Measurements from ENCODE around the gene LAMP2.
A peak's percentile ranks its signal among the peaks of the same experiment; 100 is the strongest.
"Not testable (repeated sequence)": the region's sequence is repeated elsewhere in the genome, so short reads cannot be mapped to it uniquely, and the experiment has no call there.

The LAMP2 gene

GRCh38 chrX:120468825-120469525 lies at the start of gene LAMP2:
Gene LAMP2, minus strand, starts transcription at chrX:120469296. Its CDS starts 127 bp downstream, at chrX:120469169.
- DNase-seq (ENCODE audit: low read depth, low spot score): peak; percentile 45

DNA sequence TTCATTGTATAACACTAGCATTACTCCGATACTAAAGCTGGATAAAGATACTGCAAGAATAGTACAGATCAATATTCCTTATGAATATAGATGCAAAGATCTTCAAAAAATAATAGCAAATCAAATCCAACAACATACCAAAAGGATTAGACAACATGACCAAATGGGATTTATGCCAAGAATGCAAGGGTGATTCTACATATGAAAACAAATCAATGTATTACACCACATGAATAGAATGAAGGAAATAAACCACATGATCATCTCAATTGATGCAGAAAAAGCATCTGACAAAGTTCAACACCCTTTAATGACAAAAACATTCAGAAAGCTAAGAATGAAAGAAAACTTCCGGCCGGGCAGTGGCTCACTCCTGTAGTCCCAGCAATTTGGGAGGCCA lies 48.8 kb upstream of the LAMP2 start:
- no peak for DNase-seq (ENCODE audit: low read depth, low spot score)

GRCh38 chrX:120514236-120514635 lies 45.1 kb upstream of the LAMP2 start:
- peak; percentile 17 for DNase-seq (ENCODE audit: low read depth, low spot score)

- no peak for DNase-seq (ENCODE audit: low read depth, low spot score)
Observed at GRCh38 chrX:120512627-120513026, 43.5 kb upstream of the LAMP2 start.

DNA sequence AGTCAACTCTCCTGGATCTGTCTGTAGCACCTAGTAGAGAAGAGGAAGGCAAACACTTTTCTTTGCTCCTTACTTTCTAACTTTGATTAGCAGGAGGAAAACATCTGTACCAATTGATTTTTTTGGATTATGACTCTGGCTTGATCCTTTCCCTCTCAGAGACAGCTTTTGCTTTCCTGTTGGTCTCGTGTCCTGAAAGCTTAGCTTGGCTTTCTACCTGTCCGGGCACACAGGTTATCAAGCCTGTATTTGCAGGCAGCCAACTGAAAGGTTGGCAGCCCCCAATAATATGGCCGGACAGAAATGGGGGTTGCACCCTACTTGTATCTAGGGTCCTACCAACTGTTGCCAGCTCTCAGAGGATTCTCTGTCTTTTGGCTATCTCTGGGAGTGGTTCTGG lies 43.1 kb upstream of the LAMP2 start:
- DNase-seq (ENCODE audit: low read depth, low spot score): no peak

GRCh38 chrX:120504569-120504968 lies 35.5 kb upstream of the LAMP2 start:
- no peak for DNase-seq (ENCODE audit: low read depth, low spot score)

GRCh38 chrX:120499301-120500072 lies 30.4 kb upstream of the LAMP2 start:
- no peak for DNase-seq (ENCODE audit: low read depth, low spot score)

DNA sequence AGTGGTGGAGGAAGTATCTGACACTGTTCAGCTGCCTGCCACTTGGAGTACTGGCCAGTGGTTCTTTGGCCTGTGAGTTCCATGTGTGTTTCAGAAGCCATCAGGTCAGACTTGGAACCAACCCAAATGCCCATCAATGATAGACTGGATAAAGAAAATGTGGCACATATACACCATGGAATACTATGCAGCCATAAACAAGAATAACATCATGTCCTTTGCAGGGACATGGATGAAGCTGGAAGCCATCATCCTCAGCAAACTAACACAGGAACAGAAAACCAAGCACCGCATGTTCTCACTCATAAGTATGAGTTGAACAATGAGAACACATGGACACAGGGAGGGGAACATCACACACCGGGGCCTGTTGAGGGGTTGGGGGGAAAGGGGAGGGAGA lies 21.0 kb upstream of the LAMP2 start:
- not testable (repeated sequence) for DNase-seq (ENCODE audit: low read depth, low spot score)

GRCh38 chrX:120486786-120487185 lies 17.7 kb upstream of the LAMP2 start:
- DNase-seq (ENCODE audit: low read depth, low spot score): no peak

DNA sequence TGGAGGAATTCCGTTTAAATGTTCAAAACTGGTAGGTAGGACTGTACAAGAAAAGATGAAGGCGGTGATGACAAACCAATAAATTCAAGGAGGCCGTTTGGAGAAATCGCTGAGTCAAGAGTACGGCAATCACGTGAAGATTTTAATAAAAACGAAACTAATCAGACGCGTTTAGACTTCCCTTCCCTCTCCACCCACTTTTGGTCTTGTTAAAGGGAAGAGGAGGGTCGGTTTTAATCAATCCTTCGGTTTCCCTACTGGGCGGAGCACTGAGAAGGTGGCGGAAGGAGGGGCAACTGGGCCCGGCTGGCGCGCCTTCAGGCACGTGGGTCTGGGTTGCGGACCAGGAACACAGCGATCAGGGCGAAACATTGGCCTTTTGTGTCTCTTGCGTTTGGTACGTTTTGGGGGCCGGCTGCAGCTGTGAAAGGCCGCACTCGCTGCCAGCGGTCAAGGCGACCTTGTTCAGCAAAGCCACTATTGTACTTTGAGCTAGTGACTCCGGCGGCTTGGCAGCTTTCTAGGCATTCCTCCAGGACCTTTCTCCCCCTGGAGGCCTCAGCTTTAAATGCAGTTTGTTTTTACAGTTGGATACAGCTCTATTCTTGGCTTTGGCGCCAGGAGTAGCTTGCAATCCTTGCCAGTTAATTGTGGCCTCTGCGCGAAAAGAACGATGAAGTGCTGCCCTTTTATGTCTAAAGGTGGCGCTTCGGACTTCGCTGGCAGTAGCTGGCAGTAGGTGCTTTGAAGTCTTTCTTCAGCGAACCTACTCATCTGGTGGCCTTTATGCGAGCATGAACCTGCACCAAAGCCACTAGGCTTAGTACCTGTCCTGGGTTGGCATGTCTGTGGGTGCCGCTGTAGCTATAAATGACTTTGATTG lies 16.8 kb upstream of the LAMP2 start:
- peak; percentile 71 for DNase-seq (ENCODE audit: low read depth, low spot score)

GRCh38 chrX:120485315-120485637 lies 16.2 kb upstream of the LAMP2 start:
- no peak for DNase-seq (ENCODE audit: low read depth, low spot score)

- DNase-seq (ENCODE audit: low read depth, low spot score): no peak
Observed at GRCh38 chrX:120477453-120477852, 8.4 kb upstream of the LAMP2 start.

DNA sequence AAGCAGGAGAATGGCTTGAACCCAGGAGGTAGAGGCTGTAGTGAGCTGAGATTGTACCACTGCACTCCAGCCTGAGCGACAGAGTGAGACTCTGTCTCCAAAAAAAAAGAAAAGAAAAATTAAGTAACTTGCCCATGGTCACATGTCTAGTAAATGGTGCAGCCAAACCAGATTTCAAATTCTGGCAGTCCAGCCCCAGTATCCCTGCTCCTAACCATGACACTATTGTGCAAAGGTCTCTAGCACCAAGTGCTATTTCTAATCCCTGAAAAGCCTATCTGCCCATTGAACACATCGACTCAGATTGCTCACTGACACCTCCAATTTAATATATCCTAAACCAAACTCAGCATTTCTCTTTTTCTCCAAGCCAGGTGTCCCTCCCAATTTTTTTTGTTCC lies 7.6 kb upstream of the LAMP2 start:
- DNase-seq (ENCODE audit: low read depth, low spot score): no peak

DNA sequence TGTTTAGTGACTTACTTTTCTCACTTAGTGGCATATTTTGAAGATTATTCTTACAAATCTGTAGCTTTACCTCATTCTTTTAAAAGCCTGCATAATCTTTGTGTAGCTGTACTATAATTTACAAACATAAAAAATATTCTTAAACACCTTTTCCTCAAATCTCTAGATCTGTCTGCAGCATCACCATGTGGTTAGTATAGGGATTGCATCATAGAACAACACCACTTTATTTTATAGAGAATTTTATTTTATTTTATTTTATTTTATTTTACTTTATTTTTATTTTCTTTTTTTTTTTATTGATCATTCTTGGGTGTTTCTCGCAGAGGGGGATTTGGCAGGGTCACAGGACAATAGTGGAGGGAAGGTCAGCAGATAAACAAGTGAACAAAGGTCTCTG lies 6.4 kb upstream of the LAMP2 start:
- DNase-seq (ENCODE audit: low read depth, low spot score): not testable (repeated sequence)

DNA sequence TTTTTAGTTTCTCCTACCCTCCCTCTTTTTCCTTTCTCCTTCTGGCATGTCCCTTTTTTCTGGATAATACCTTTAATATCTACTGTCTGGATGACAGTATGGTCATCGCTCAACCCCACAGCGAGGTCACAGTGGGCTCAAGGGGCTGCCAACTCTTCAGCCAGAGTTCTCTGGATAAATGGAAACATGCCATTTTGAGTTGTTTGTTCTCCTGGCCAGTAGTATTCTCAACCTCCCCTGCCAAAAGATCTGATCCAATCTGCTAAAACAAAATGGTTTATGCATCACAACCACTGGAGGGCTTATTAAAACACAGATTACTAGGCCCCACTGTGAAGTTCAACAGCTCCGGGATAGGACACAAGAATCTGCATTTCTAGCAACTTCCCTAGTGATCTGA lies 5.0 kb upstream of the LAMP2 start:
- no peak for DNase-seq (ENCODE audit: low read depth, low spot score)

DNA sequence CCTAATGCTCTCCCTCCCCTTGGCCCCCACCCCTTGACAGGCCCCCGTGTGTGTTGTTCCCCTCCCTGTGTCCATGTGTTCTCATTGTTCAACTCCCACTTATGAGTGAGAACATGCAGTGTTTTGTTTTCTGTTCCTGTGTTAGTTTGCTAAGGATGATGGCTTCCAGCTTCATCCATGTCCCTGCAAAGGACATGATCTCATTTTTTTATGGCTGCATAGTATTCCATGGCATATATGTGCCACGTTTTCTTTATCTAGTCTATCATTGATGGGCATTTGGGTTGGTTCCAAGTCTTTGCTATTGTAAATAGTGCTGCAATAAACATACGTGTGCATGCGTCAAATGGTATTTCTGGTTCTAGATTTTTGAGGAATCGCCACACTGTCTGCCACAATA lies 561 bp upstream of the LAMP2 start:
- not testable (repeated sequence) for DNase-seq (ENCODE audit: low read depth, low spot score)

GRCh38 chrX:120468479-120468824 lies 644 bp downstream of the LAMP2 start:
- DNase-seq (ENCODE audit: low read depth, low spot score): no peak

DNA sequence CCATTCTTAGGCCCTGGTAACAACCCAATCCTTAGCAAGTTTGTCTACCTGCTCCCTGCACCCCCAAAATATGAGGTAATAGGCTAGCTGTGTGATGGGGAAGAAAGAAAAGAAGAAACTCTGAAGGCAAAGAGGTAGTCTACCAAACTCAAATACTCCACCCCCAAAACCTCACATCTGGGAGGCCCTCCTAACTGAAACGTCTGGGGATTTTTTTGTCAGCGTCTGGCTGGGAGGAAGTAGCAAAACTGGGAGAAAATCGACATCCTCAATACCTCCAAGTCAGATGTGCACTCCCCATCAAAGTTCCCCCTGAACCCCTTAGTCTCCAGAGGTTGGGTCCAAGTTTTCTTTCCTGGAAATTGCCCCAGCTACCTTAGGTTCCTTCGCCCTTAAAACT lies 1.0 kb downstream of the LAMP2 start:
- no peak for DNase-seq (ENCODE audit: low read depth, low spot score)

- no peak for DNase-seq (ENCODE audit: low read depth, low spot score)
Observed at GRCh38 chrX:120464411-120464810, 4.7 kb downstream of the LAMP2 start.

DNA sequence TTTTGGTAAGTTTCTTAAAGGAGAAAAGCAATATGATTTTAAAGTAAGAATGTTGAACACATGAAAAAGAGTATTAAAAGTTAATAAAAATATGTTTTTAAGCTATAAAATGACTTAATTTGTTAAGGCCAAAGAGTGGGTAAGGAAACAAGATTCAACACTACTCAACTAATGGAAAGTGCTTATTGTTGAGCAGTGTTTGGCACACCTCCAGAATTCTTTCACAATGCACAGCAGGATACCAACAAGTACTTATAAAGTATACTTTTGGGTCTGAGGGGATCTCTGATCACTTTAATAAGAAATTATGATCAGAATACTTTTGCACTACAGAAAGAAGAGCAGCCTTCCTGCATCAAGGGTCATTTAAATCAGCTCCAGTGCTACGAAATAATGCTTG lies 5.9 kb downstream of the LAMP2 start:
- DNase-seq (ENCODE audit: low read depth, low spot score): no peak

- DNase-seq (ENCODE audit: low read depth, low spot score): no peak
Observed at GRCh38 chrX:120462370-120462769, 6.7 kb downstream of the LAMP2 start.

DNA sequence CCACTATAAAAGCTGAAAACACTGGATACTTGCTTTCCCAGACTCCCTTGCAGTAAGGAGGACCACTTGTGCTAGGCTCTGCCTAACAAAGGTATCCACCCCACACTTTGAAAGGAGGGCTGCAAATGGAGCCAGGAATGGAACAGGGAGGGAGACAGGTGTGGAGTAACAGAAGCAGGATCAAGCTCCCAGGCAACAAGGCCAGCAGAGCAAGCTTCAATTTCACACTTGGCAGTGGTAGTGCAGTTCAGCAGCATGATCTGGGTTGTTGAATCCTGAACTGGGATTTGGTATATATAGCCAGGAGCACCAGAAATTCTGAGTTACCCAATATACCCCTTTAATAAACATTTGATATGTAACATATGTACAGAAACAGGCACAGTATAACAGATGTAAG lies 9.8 kb downstream of the LAMP2 start:
- no peak for DNase-seq (ENCODE audit: low read depth, low spot score)

Data from iPS DF 19.7 (cell line).